Measurements from ENCODE around the gene SKOR2.

DNA sequence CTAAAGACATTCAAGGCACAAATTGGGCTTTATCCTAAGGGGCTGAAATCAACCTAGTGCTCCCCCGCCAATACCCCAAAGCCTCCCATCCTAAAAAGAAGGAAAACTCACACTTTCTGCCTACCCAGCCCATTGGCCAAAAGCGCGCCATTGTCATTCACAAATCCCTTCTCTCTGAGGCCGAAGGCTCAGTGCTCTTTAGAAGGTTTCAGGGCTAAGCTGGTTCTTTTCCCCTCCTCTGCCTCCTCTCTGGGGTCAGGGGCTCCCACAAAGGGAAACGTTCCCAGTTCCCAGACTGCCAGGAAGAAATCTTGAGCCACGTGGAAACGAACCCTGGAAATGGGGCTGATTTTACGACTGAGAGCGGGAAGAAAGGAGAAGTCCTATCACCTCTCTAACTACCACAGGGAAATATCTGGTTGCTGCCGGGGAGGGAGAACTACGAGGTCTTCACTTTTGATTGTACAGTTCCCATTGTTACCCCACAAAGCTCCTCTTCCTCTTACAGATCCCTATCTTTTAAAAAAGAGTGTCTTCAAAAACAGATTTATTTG lies 1.7 kb upstream of the SKOR2 start:
- TF ChIP-seq, protein P1, sequence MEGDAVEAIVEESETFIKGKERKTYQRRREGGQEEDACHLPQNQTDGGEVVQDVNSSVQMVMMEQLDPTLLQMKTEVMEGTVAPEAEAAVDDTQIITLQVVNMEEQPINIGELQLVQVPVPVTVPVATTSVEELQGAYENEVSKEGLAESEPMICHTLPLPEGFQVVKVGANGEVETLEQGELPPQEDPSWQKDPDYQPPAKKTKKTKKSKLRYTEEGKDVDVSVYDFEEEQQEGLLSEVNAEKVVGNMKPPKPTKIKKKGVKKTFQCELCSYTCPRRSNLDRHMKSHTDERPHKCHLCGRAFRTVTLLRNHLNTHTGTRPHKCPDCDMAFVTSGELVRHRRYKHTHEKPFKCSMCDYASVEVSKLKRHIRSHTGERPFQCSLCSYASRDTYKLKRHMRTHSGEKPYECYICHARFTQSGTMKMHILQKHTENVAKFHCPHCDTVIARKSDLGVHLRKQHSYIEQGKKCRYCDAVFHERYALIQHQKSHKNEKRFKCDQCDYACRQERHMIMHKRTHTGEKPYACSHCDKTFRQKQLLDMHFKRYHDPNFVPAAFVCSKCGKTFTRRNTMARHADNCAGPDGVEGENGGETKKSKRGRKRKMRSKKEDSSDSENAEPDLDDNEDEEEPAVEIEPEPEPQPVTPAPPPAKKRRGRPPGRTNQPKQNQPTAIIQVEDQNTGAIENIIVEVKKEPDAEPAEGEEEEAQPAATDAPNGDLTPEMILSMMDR (IDR thresholded peaks at IDR 0.05), result no peak
- no peak for TF ChIP-seq ZFX (IDR thresholded peaks at IDR 0.05; ENCODE audit: borderline replicate concordance)
